NCI-H1417 treated with DMSO at 0.1 percent for 48 hours (cell line): ENCODE data around the gene ZC3H12A.

Experiments used
- DNase-seq: peaks from one replicate; lab custom pipeline; 2025; lab: John Stamatoyannopoulos, UW

ZC3H12A gene

GRCh38 chr1:37474046-37474696 lies at the start of gene ZC3H12A:
ZC3H12A (plus strand) TSS chr1:37474580; CDS start chr1:37475497, 917 bp downstream.
- no peak for DNase-seq

GRCh38 chr1:37425221-37425620 lies 49.2 kb upstream of the ZC3H12A start:
- DNase-seq: no peak

- no peak for DNase-seq
These were observed 45.4 kb upstream of the ZC3H12A start for GRCh38 chr1:37429029-37429428.

GRCh38 chr1:37430103-37430985 lies 44.0 kb upstream of the ZC3H12A start:
- no peak for DNase-seq

GRCh38 chr1:37432716-37433115 lies 41.7 kb upstream of the ZC3H12A start:
- no peak for DNase-seq

- no peak for DNase-seq
These were observed 41.2 kb upstream of the ZC3H12A start for GRCh38 chr1:37433171-37433570.

- no peak for DNase-seq
These were observed 39.8 kb upstream of the ZC3H12A start for GRCh38 chr1:37434292-37435225.

GRCh38 chr1:37437087-37437486 lies 37.3 kb upstream of the ZC3H12A start:
- DNase-seq: no peak

- DNase-seq: no peak
These were observed 36.1 kb upstream of the ZC3H12A start for GRCh38 chr1:37438037-37438868.

- peak; percentile 64 for DNase-seq
These were observed 35.5 kb upstream of the ZC3H12A start for GRCh38 chr1:37438869-37439343.

- DNase-seq: no peak
These were observed 34.9 kb upstream of the ZC3H12A start for GRCh38 chr1:37439349-37439995.

- no peak for DNase-seq
These were observed 32.9 kb upstream of the ZC3H12A start for GRCh38 chr1:37441490-37441889.

GRCh38 chr1:37442139-37442538 lies 32.2 kb upstream of the ZC3H12A start:
- no peak for DNase-seq

- DNase-seq: no peak
These were observed 31.7 kb upstream of the ZC3H12A start for GRCh38 chr1:37442644-37443043.

- DNase-seq: no peak
These were observed 27.5 kb upstream of the ZC3H12A start for GRCh38 chr1:37446874-37447273.

- no peak for DNase-seq
These were observed 26.2 kb upstream of the ZC3H12A start for GRCh38 chr1:37448185-37448584.

GRCh38 chr1:37448691-37449417 lies 25.5 kb upstream of the ZC3H12A start:
- no peak for DNase-seq

- DNase-seq: no peak
These were observed 24.4 kb upstream of the ZC3H12A start for GRCh38 chr1:37449936-37450335.

GRCh38 chr1:37452416-37452815 lies 22.0 kb upstream of the ZC3H12A start:
- DNase-seq: no peak

- no peak for DNase-seq
These were observed 20.7 kb upstream of the ZC3H12A start for GRCh38 chr1:37453647-37454046.
